ENCODE data around the gene ST3GAL5. TPM values are rescaled to one million over a fixed set of nuclear protein-coding genes. Genes with fewer than 3 reads are reported as not detected.

The ST3GAL5 gene
- total and polyA plus RNA-seq, 4 donors: 3.3 to 29.8 (median 15.7) TPM

- 39 to 40% methylated on average over 22 of the region's 22 CpGs for WGBS, 2 donors
- Histone ChIP-seq H3K27me3 (ENCODE audit: control insufficient read depth in 1 of 2, insufficient read depth in 2 of 2, low read length in 1 of 2) (no peaks in the 10 kb centered on the region), H3K4me1 (ENCODE audit: control insufficient read depth in 1 of 2, insufficient read depth in 2 of 2, low read length in 2 of 2) (peaks cover 0 to 3% of the 10 kb centered on the region in 2 donors), H3K4me3 (ENCODE audit: low read length in 2 of 2) (no peak overlapping the region), H3K27ac (ENCODE audit: low read depth in 1 of 2, low read length in 2 of 2) (peak overlapping the region; percentile 34 to 73), H3K36me3 (ENCODE audit: control insufficient read depth in 1 of 2, insufficient read depth in 2 of 2, low read length in 1 of 2) (peaks cover 3 to 4% of the 10 kb centered on the region in 2 donors), H3K9me3 (ENCODE audit: control insufficient read depth, low read length) (no peaks in the 10 kb centered on the region)
- DNase-seq: peak; percentile 45 to 79
- ATAC-seq (ENCODE audit: low FRiP score): no peak
- intact Hi-C loops (cut with DNase I): loop anchor here in 1 of 2 donors (2.0 to 10.0 kb wide), 3 partner anchors 19 to 147 kb away; partner anchors contain the start of gene ATOH8
Observed at GRCh38 chr2:85791704-85792565, 96.9 kb downstream of the ST3GAL5 start.

- Histone ChIP-seq H3K4me3 (ENCODE audit: low read length in 2 of 2) (no peak overlapping the region), H3K27ac (ENCODE audit: low read depth in 1 of 2, low read length in 2 of 2) (peak overlapping the region in 1 of 2 donors; percentile 73), H3K27me3 (ENCODE audit: control insufficient read depth in 1 of 2, insufficient read depth in 2 of 2, low read length in 1 of 2) (no peaks in the 10 kb centered on the region), H3K36me3 (ENCODE audit: control insufficient read depth in 1 of 2, insufficient read depth in 2 of 2, low read length in 1 of 2) (peaks cover 3 to 4% of the 10 kb centered on the region in 2 donors), H3K4me1 (ENCODE audit: control insufficient read depth in 1 of 2, insufficient read depth in 2 of 2, low read length in 2 of 2) (peaks cover 0 to 3% of the 10 kb centered on the region in 2 donors), H3K9me3 (ENCODE audit: control insufficient read depth, low read length) (no peaks in the 10 kb centered on the region)
- ATAC-seq (ENCODE audit: low FRiP score) (no peak), DNase-seq (peak; percentile 33 to 73)
- WGBS, 2 donors: 61 to 68% methylated on average over 12 of the region's 12 CpGs
- intact Hi-C loops (cut with DNase I): loop anchor here in 1 of 2 donors (5.0 to 10.0 kb wide), 2 partner anchors 38 to 146 kb away; partner anchors contain the start of gene ATOH8
Observed at GRCh38 chr2:85790499-85791188, 98.1 kb downstream of the ST3GAL5 start.

- intact Hi-C loops (cut with DNase I): loop anchor here in 1 of 2 donors (5.0 to 10.0 kb wide), 2 partner anchors 38 to 145 kb away; partner anchors contain the start of gene ATOH8
- WGBS, 2 donors: 81 to 84% methylated on average over 4 of the region's 4 CpGs
- H3K27me3 ChIP-seq (ENCODE audit: control insufficient read depth in 1 of 2, insufficient read depth in 2 of 2, low read length in 1 of 2): no peaks in the 10 kb centered on the region
- ATAC-seq (ENCODE audit: low FRiP score) (no peak), DNase-seq (peak; percentile 22 to 36)
- H3K9me3 ChIP-seq (ENCODE audit: control insufficient read depth, low read length): no peaks in the 10 kb centered on the region
- H3K4me1 ChIP-seq (ENCODE audit: control insufficient read depth in 1 of 2, insufficient read depth in 2 of 2, low read length in 2 of 2): peaks cover 0 to 3% of the 10 kb centered on the region in 2 donors
- no peak overlapping the region for H3K4me3 ChIP-seq (ENCODE audit: low read length in 2 of 2)
- peak overlapping the region in 1 of 2 donors; percentile 73 for H3K27ac ChIP-seq (ENCODE audit: low read depth in 1 of 2, low read length in 2 of 2)
- H3K36me3 ChIP-seq (ENCODE audit: control insufficient read depth in 1 of 2, insufficient read depth in 2 of 2, low read length in 1 of 2): peaks cover 3 to 4% of the 10 kb centered on the region in 2 donors
Observed at GRCh38 chr2:85790032-85790431, 98.8 kb downstream of the ST3GAL5 start.

GRCh38 chr2:85789271-85789670 is 99.5 kb downstream of the ST3GAL5 start:
- Histone ChIP-seq H3K27ac (ENCODE audit: low read depth in 1 of 2, low read length in 2 of 2) (no peak overlapping the region), H3K4me3 (ENCODE audit: low read length in 2 of 2) (no peak overlapping the region), H3K36me3 (ENCODE audit: control insufficient read depth in 1 of 2, insufficient read depth in 2 of 2, low read length in 1 of 2) (peaks cover 3 to 4% of the 10 kb centered on the region in 2 donors), H3K9me3 (ENCODE audit: control insufficient read depth, low read length) (no peaks in the 10 kb centered on the region), H3K27me3 (ENCODE audit: control insufficient read depth in 1 of 2, insufficient read depth in 2 of 2, low read length in 1 of 2) (no peaks in the 10 kb centered on the region), H3K4me1 (ENCODE audit: control insufficient read depth in 1 of 2, insufficient read depth in 2 of 2, low read length in 2 of 2) (peaks cover 0 to 3% of the 10 kb centered on the region in 2 donors)
- 93 to 95% methylated on average over 5 of the region's 5 CpGs for WGBS, 2 donors
- ATAC-seq (ENCODE audit: low FRiP score) (no peak), DNase-seq (peak in 1 of 2 donors; percentile 12)
- intact Hi-C loops (cut with DNase I): no loop called here

- H3K4me3 ChIP-seq (ENCODE audit: low read length in 2 of 2): no peak overlapping the region
- H3K27ac ChIP-seq (ENCODE audit: low read depth in 1 of 2, low read length in 2 of 2): no peak overlapping the region
- intact Hi-C loops (cut with DNase I): no loop called here
- 63 to 74% methylated on average over 3 of the region's 3 CpGs for WGBS, 2 donors
- H3K36me3 ChIP-seq (ENCODE audit: control insufficient read depth in 1 of 2, insufficient read depth in 2 of 2, low read length in 1 of 2): peaks cover 3 to 4% of the 10 kb centered on the region in 2 donors
- DNase-seq (peak; percentile 33 to 42), ATAC-seq (ENCODE audit: low FRiP score) (no peak)
- H3K9me3 ChIP-seq (ENCODE audit: control insufficient read depth, low read length): no peaks in the 10 kb centered on the region
- H3K4me1 ChIP-seq (ENCODE audit: control insufficient read depth in 1 of 2, insufficient read depth in 2 of 2, low read length in 2 of 2): peaks cover 0 to 3% of the 10 kb centered on the region in 2 donors
- H3K27me3 ChIP-seq (ENCODE audit: control insufficient read depth in 1 of 2, insufficient read depth in 2 of 2, low read length in 1 of 2): no peaks in the 10 kb centered on the region
Observed at GRCh38 chr2:85788603-85789002, 100.2 kb downstream of the ST3GAL5 start.

- Histone ChIP-seq H3K27ac (ENCODE audit: low read depth in 1 of 2, low read length in 2 of 2) (no peak overlapping the region), H3K36me3 (ENCODE audit: control insufficient read depth in 1 of 2, insufficient read depth in 2 of 2, low read length in 1 of 2) (peaks cover 3 to 4% of the 10 kb centered on the region in 2 donors)
Observed at GRCh38 chr2:85787981-85788340, 100.8 kb downstream of the ST3GAL5 start.

GRCh38 chr2:85787282-85787980 is 101.4 kb downstream of the ST3GAL5 start:
- H3K9me3 ChIP-seq (ENCODE audit: control insufficient read depth, low read length): no peaks in the 10 kb centered on the region
- DNase-seq: peak in 1 of 2 donors; percentile 39
- ATAC-seq (ENCODE audit: low FRiP score): no peak
- no peak overlapping the region for H3K4me3 ChIP-seq (ENCODE audit: low read length in 2 of 2)
- WGBS, 2 donors: 90 to 96% methylated on average over 8 of the region's 8 CpGs
- peaks cover 3 to 4% of the 10 kb centered on the region in 2 donors for H3K36me3 ChIP-seq (ENCODE audit: control insufficient read depth in 1 of 2, insufficient read depth in 2 of 2, low read length in 1 of 2)
- H3K27ac ChIP-seq (ENCODE audit: low read depth in 1 of 2, low read length in 2 of 2): peak overlapping the region in 1 of 2 donors; percentile 9
- intact Hi-C loops (cut with DNase I): no loop called here
- peaks cover 0 to 3% of the 10 kb centered on the region in 2 donors for H3K4me1 ChIP-seq (ENCODE audit: control insufficient read depth in 1 of 2, insufficient read depth in 2 of 2, low read length in 2 of 2)
- no peaks in the 10 kb centered on the region for H3K27me3 ChIP-seq (ENCODE audit: control insufficient read depth in 1 of 2, insufficient read depth in 2 of 2, low read length in 1 of 2)

More at GRCh38 chr2:85787981-85788340, 100.8 kb downstream of the ST3GAL5 start:
- WGBS, 2 donors: 95% methylated on average over 6 of the region's 6 CpGs
- intact Hi-C loops (cut with DNase I): no loop called here
- H3K4me1 ChIP-seq (ENCODE audit: control insufficient read depth in 1 of 2, insufficient read depth in 2 of 2, low read length in 2 of 2): peaks cover 0 to 3% of the 10 kb centered on the region in 2 donors
- DNase-seq: peak; percentile 40 to 63
- no peak for ATAC-seq (ENCODE audit: low FRiP score)
- no peaks in the 10 kb centered on the region for H3K9me3 ChIP-seq (ENCODE audit: control insufficient read depth, low read length)
- no peaks in the 10 kb centered on the region for H3K27me3 ChIP-seq (ENCODE audit: control insufficient read depth in 1 of 2, insufficient read depth in 2 of 2, low read length in 1 of 2)
- no peak overlapping the region for H3K4me3 ChIP-seq (ENCODE audit: low read length in 2 of 2)
